ENCODE measurements around the gene TBC1D23. TPM values are rescaled to one million over a fixed set of nuclear protein-coding genes. Genes with fewer than 3 reads are reported as not detected.
A peak's percentile ranks its signal among the peaks of the same experiment; 100 is the strongest.
"Not testable (repeated sequence)": the region's sequence is repeated elsewhere in the genome, so short reads cannot be mapped to it uniquely, and the experiment has no call there.

TBC1D23 gene
- total RNA-seq, 1 donor from 2014 or later: 57.4 TPM

- no peak for DNase-seq (ENCODE audit: low read depth)
Measured at GRCh38 chr3:100297784-100298183, 37.0 kb downstream of the TBC1D23 start.

- DNase-seq (ENCODE audit: low read depth): no peak
Measured at GRCh38 chr3:100299016-100299415, 38.2 kb downstream of the TBC1D23 start.

GRCh38 chr3:100306695-100307094, 45.9 kb downstream of the TBC1D23 start:
- DNase-seq (ENCODE audit: low read depth): no peak

GRCh38 chr3:100310355-100310965, 49.7 kb downstream of the TBC1D23 start:
- DNase-seq (ENCODE audit: low read depth): no peak

- no peak for DNase-seq (ENCODE audit: low read depth)
Measured at GRCh38 chr3:100311011-100311410, 50.2 kb downstream of the TBC1D23 start.

GRCh38 chr3:100316641-100317069, 55.9 kb downstream of the TBC1D23 start:
- peak; percentile 74 for DNase-seq (ENCODE audit: low read depth)

GRCh38 chr3:100317912-100318311, 57.1 kb downstream of the TBC1D23 start:
- DNase-seq (ENCODE audit: low read depth): no peak

- no peak for DNase-seq (ENCODE audit: low read depth)
Measured at GRCh38 chr3:100319951-100320350, 59.2 kb downstream of the TBC1D23 start.

- DNase-seq (ENCODE audit: low read depth): no peak
Measured at GRCh38 chr3:100324044-100324443, 63.3 kb downstream of the TBC1D23 start.

- DNase-seq (ENCODE audit: low read depth): no peak
Measured at GRCh38 chr3:100325827-100326226, 65.0 kb downstream of the TBC1D23 start.

GRCh38 chr3:100327377-100327776, 66.6 kb downstream of the TBC1D23 start:
- not testable (repeated sequence) for DNase-seq (ENCODE audit: low read depth)

- DNase-seq (ENCODE audit: low read depth): no peak
Measured at GRCh38 chr3:100329800-100330489, 69.2 kb downstream of the TBC1D23 start.

- DNase-seq (ENCODE audit: low read depth): no peak
Measured at GRCh38 chr3:100330651-100331050, 69.9 kb downstream of the TBC1D23 start.

GRCh38 chr3:100331660-100332059, 70.9 kb downstream of the TBC1D23 start:
- DNase-seq (ENCODE audit: low read depth): no peak

GRCh38 chr3:100333051-100333450, 72.3 kb downstream of the TBC1D23 start:
- no peak for DNase-seq (ENCODE audit: low read depth)

- no peak for DNase-seq (ENCODE audit: low read depth)
Measured at GRCh38 chr3:100333970-100334487, 73.2 kb downstream of the TBC1D23 start.

- peak; percentile 81 for DNase-seq (ENCODE audit: low read depth)
Measured at GRCh38 chr3:100334488-100335351, 73.9 kb downstream of the TBC1D23 start, which contains the start of gene NIT2. Gene NIT2, plus strand, starts transcription at chr3:100334757. Its CDS starts 35 bp downstream, at chr3:100334792.

- DNase-seq (ENCODE audit: low read depth): peak; percentile 15
Measured at GRCh38 chr3:100335434-100335833, 74.6 kb downstream of the TBC1D23 start.

- not testable (repeated sequence) for DNase-seq (ENCODE audit: low read depth)
Measured at GRCh38 chr3:100336229-100336628, 75.4 kb downstream of the TBC1D23 start.

GRCh38 chr3:100338911-100339310, 78.1 kb downstream of the TBC1D23 start:
- no peak for DNase-seq (ENCODE audit: low read depth)

- no peak for DNase-seq (ENCODE audit: low read depth)
Measured at GRCh38 chr3:100339786-100340185, 79.0 kb downstream of the TBC1D23 start.

- DNase-seq (ENCODE audit: low read depth): no peak
Measured at GRCh38 chr3:100340527-100340926, 79.7 kb downstream of the TBC1D23 start.
